Stimulated activated naive CD8-positive, alpha-beta T cell treated with anti-CD3 and anti-CD28 coated beads, Interleukin-15, Interleukin-2, amounts not matched to agents 100 ng/mL and 50 ng/mL, for 24 hours (primary cell): Measurements from ENCODE around the gene RORC.

ENCODE experiments used
- H3K27ac Mint-ChIP-seq: one replicate; pipeline ENCODE4 v1.8.0; 2021; ENCODE audit warnings: mild to moderate bottlenecking, mixed read lengths
- H3K27me3 Mint-ChIP-seq: one replicate; pipeline ENCODE4 v1.8.0; 2021; ENCODE audit warnings: mixed read lengths
- H3K36me3 Mint-ChIP-seq: one replicate; pipeline ENCODE4 v1.8.0; 2021; ENCODE audit warnings: low read depth, mixed read lengths
- H3K4me1 Mint-ChIP-seq: one replicate; pipeline ENCODE4 v1.8.0; 2021; ENCODE audit warnings: low read depth, mixed read lengths
- H3K4me3 Mint-ChIP-seq: one replicate; pipeline ENCODE4 v1.8.0; 2021; ENCODE audit warnings: mild to moderate bottlenecking, mixed read lengths
- H3K9me3 Mint-ChIP-seq: one replicate; pipeline ENCODE4 v1.8.0; 2021; ENCODE audit warnings: mixed read lengths

The RORC gene

DNA sequence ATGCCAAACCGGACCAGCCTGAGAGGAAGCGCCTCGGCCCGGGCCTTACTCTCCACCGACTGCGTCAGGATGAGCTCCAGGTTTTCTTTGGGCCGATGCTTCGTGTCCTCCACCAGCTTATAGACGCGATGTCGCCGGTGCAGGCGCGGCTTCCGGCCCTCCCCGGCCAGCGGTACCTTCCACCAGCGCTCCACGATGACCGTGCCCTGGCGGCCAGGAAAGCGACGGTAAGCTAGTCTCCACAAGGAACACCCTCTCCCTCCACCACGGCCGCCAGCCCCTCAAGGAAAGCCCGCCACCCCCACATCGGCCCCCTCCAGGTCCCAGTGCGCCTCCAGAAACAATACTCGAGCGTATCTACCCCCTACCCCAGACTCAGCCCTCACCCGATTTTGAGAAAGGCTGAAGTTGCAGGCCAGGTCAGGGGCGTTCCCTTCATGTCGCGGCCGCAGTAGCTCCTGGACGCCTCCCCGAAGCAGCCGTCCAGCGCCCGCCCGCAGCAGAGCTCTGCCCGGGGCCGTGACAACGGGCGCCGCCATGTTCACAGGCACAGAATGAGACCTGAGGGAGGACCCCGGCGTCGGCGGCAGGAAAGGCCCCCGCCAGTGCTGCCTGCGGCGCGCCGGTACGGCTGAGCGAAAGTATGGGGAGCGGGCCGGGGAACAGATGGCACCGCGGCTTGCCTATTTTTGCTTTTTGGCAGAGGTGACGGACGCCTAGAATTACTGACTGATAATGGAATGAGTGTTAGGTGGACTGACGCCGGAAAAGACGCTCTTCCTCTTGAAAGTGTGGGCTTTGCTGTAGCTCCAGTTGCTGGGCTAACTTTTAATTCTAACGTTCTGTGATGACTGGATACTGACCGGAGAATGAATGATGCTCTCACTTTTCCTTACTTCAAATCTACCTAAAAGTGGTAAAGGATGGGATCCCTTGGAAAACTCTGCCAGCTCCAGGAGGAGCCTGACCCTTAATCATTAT, 68.4 kb downstream of the RORC start, which contains the start of gene MRPL9:
MRPL9 (minus strand) TSS at position 556 of the 981 bp plus-strand sequence; CDS start at position 539, 17 bp downstream.
- Mint-ChIP-seq H3K4me1 (peaks cover 32% of the 10 kb centered on the region), H3K4me3 (peak within 1 kb of the TSS; percentile 92), H3K36me3 (peaks cover 35% of the 10 kb centered on the region), H3K9me3 (no peaks in the 10 kb centered on the region), H3K27me3 (no peaks in the 10 kb centered on the region), H3K27ac (peak within 1 kb of the TSS; percentile 94)

DNA sequence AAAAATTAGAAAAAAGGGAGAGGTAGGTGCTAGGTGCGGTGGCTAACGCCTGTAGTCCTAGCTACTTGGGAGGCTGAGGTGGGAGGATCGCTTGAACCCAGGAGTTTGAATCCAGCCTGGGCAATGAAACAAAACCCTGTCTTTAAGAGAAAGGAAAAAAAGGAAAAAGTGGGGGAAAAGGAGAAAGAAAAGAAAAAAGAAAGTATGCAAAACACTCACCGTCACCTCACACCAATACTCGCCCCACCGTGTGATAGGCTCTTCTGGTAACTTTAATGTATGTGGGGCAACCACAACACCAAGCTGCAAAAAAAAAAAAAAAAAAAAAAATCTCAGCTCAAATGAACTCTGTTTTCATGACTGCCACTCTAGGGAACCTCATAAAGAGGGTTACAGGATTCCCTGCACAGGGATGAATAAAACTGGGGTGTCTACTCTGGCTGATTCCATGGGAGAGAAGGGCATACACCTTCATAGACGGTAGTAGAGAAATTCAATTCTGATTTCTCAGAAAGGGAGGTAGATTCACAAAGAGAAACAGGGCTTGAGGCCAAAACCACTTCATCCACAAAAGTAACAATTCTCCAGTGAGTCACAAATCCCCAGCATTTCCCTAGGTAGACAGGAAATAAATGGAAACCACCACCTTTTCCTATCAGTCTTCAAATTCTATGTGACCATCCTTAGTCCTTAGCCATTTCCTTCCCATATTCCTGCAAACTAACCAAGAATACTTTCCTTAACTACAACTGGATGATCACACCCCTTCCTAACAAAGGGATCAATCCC, 70.8 kb downstream of the RORC start:
- H3K9me3 Mint-ChIP-seq: no peaks in the 10 kb centered on the region
- no peak overlapping the region for H3K4me3 Mint-ChIP-seq
- peaks cover 43% of the 10 kb centered on the region for H3K36me3 Mint-ChIP-seq
- peak overlapping the region; percentile 63 for H3K27ac Mint-ChIP-seq
- no peaks in the 10 kb centered on the region for H3K27me3 Mint-ChIP-seq
- peaks cover 43% of the 10 kb centered on the region for H3K4me1 Mint-ChIP-seq

DNA sequence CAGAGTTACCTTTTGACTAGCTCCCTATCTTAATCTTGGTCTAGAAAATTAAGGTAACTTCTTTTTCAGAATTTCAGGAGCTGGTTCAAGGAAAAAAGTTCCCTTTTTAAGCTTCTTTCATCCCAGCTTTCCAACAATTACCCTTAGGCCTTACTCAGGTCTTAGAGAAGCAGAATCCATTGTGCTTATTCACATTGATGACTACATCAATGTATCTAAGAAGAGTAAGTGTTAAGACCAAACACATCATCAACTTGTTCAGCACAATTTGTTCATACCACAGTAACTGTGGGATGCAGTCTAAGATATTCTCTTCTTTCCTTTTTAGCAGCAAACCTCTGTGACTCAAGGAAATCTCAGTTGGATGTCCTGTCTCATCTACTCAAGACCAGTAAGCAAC, 72.4 kb downstream of the RORC start:
- Mint-ChIP-seq H3K36me3 (peaks cover 50% of the 10 kb centered on the region), H3K4me3 (no peak overlapping the region), H3K4me1 (peaks cover 39% of the 10 kb centered on the region), H3K27ac (no peak overlapping the region), H3K9me3 (no peaks in the 10 kb centered on the region), H3K27me3 (no peaks in the 10 kb centered on the region)

DNA sequence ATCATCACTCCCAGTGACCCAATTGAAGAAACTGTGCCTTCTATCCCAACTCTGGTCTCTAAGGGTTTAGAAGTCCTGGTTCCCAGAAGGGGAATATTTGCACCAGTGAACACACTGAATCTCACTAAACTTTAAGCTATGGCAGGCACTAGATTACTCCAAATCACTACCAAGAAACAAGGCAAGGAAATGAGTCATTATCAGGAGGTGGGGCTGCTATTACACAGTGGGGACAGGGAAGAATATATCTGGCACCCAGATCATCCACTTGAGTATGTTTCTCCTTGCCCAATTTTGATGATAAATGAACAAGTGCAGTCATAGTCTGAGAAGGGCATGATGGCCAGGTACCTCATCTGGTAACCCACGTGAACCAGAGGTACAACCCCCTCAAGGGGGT, 75.3 kb downstream of the RORC start:
- no peak overlapping the region for H3K4me3 Mint-ChIP-seq
- H3K36me3 Mint-ChIP-seq: peaks cover 36% of the 10 kb centered on the region
- H3K27ac Mint-ChIP-seq: no peak overlapping the region
- H3K27me3 Mint-ChIP-seq: no peaks in the 10 kb centered on the region
- H3K4me1 Mint-ChIP-seq: peaks cover 18% of the 10 kb centered on the region
- no peaks in the 10 kb centered on the region for H3K9me3 Mint-ChIP-seq
